A549 (cell line): Measurements from ENCODE around the gene DLX1. TPM values are rescaled to one million over a fixed set of nuclear protein-coding genes. Genes with fewer than 3 reads are reported as not detected.

ENCODE experiments used
- ATAC-seq, 2 experiments: fragments of 200-7000 bp in 1 of 2; fragments of >200 bp in 1 of 2; cut with Nextera tagmentation in 1 of 2; cut with Tn5 transposase in 1 of 2; 3 replicates each; pipeline versions ENCODE4 v1.8.0 to v1.9.1; 2018 to 2020; ENCODE audit warnings: mild to moderate bottlenecking in 1 of 2, moderate library complexity in 1 of 2
- CTCF ChIA-PET: fragments of 300-600 bp; sonication (Branson Sonifier 250); formaldehyde crosslinking; extraction: SDS; loops from one replicate; lab custom pipeline; 2021; ENCODE audit warnings: antibody characterized with exemption, inconsistent platforms; lab: Yijun Ruan, JAX
- POLR2A ChIA-PET: fragments of 350-600 bp; formaldehyde crosslinking; extraction: SDS; loops from one replicate; lab custom pipeline; 2021; ENCODE audit warnings: antibody characterized with exemption, inconsistent platforms; lab: Yijun Ruan, JAX
- DNase-seq, 2 experiments: peaks; one replicate each; pipeline versions ENCODE4 v3.0.0 to v3.0.0-alpha.2; 2011 to 2016; ENCODE audit warnings: low read depth in 1 of 2, low spot score in 1 of 2
- FAIRE-seq: peaks from 2 replicates; lab custom pipeline; 2011; peaks lifted over from hg19 to GRCh38; lab: Jason Lieb, UNC
- H3K27ac ChIP-seq, 2 experiments: fragments of >200 bp; sonication (Bioruptor Twin); formaldehyde crosslinking; 3 replicates each; pipeline ENCODE4 v1.5.1; 2016 to 2017
- H3K4me1 ChIP-seq: fragments of >200 bp; sonication (Bioruptor Twin); formaldehyde crosslinking; 3 replicates; pipeline ENCODE4 v1.6.1; 2016
- H3K4me2 ChIP-seq: fragments of >200 bp; sonication (Bioruptor Twin); formaldehyde crosslinking; 3 replicates; pipeline ENCODE4 v1.6.1; 2016
- H3K4me3 ChIP-seq: fragments of >200 bp; sonication (Bioruptor Twin); formaldehyde crosslinking; 3 replicates; pipeline ENCODE4 v1.5.1; 2016
- H3K9me3 ChIP-seq: fragments of >200 bp; sonication (Bioruptor Twin); formaldehyde crosslinking; 3 replicates; pipeline ENCODE4 v1.6.1; 2016
- BCL3 ChIP-seq: fragments of >200 bp; sonication (Bioruptor Twin); formaldehyde crosslinking; IDR thresholded peaks from 3 replicates; pipeline ENCODE4 v1.6.1; 2016
- CEBPB ChIP-seq, 2 experiments: fragments of >200 bp in 1 of 2; sonication (Bioruptor Twin) in 1 of 2; formaldehyde crosslinking in 1 of 2; IDR thresholded peaks; 2 replicates each; pipeline ENCODE4 v1.6.1; 2012 to 2016
- CHD2 ChIP-seq: fragments of 150-350 bp; IDR thresholded peaks from 2 replicates; pipeline ENCODE4 v1.6.1; 2014; ENCODE audit warnings: low read length; ENCODE audit not compliant: partially characterized antibody
- EHMT2 ChIP-seq: fragments of 200-600 bp; sonication (generic); IDR thresholded peaks from 2 replicates; pipeline ENCODE4 v1.6.1; 2016; ENCODE audit warnings: antibody characterized with exemption, low read depth, mild to moderate bottlenecking, moderate library complexity
- EP300 ChIP-seq, 2 experiments: fragments of >200 bp; sonication (Bioruptor Twin); formaldehyde crosslinking; IDR thresholded peaks; 2 replicates in 1 of 2; 3 replicates in 1 of 2; pipeline ENCODE4 v1.6.1; 2016 to 2017
- HEYL ChIP-seq: fragments of 250-450 bp; sonication (Bioruptor Pico); IDR thresholded peaks from 2 replicates; pipeline ENCODE4 v1.8.0; 2021; ENCODE audit warnings: mild to moderate bottlenecking, moderate library complexity
- HMGXB4 ChIP-seq: fragments of 250-450 bp; sonication (Bioruptor Pico); IDR thresholded peaks from 2 replicates; pipeline ENCODE4 v1.5.0; 2021; ENCODE audit warnings: mild to moderate bottlenecking, moderate library complexity, borderline replicate concordance
- HOXB5 ChIP-seq: fragments of 250-450 bp; sonication (Bioruptor Pico); IDR thresholded peaks from 2 replicates; pipeline ENCODE4 v1.5.0; 2020; ENCODE audit warnings: mild to moderate bottlenecking, moderate library complexity
- KDM5A ChIP-seq: fragments of 200-600 bp; sonication (generic); IDR thresholded peaks from 2 replicates; pipeline ENCODE4 v1.6.1; 2016; ENCODE audit warnings: antibody characterized with exemption, mild to moderate bottlenecking
- MAFK ChIP-seq: fragments of 450-650 bp; IDR thresholded peaks from 2 replicates; pipeline ENCODE4 v1.6.1; 2014; ENCODE audit not compliant: partially characterized antibody
- NFE2L2 ChIP-seq: fragments of 150-350 bp; conservative IDR thresholded peaks from 2 replicates; pipeline ENCODE4 v1.6.1; 2014; ENCODE audit warnings: low read length
- NR3C1 ChIP-seq: fragments of >200 bp; sonication (Bioruptor Twin); formaldehyde crosslinking; IDR thresholded peaks from 3 replicates; pipeline ENCODE4 v1.6.1; 2017
- PHF8 ChIP-seq: fragments of 200-600 bp; sonication (generic); IDR thresholded peaks from 2 replicates; pipeline ENCODE4 v1.6.1; 2016; ENCODE audit warnings: low read depth, mild to moderate bottlenecking, antibody characterized with exemption, moderate library complexity, borderline replicate concordance
- POLR2A ChIP-seq: IDR thresholded peaks from 2 replicates; pipeline ENCODE4 v1.6.1; 2012; ENCODE audit warnings: mild to moderate bottlenecking, low read length
- POLR2AphosphoS2 ChIP-seq: conservative IDR thresholded peaks from 2 replicates; pipeline ENCODE4 v1.6.1; 2012; ENCODE audit warnings: low read length, improper control_type of control experiment, inconsistent platforms
- RAD21 ChIP-seq, 2 experiments: fragments of >200 bp in 1 of 2; sonication (Bioruptor Twin) in 1 of 2; formaldehyde crosslinking in 1 of 2; IDR thresholded peaks in 1 of 2; conservative IDR thresholded peaks in 1 of 2; 2 replicates in 1 of 2; 3 replicates in 1 of 2; pipeline ENCODE4 v1.6.1; 2012 to 2018; ENCODE audit warnings: inconsistent platforms in 1 of 2
- SMC3 ChIP-seq: fragments of >200 bp; sonication (Bioruptor Twin); formaldehyde crosslinking; IDR thresholded peaks from 3 replicates; pipeline ENCODE4 v1.6.1; 2018; ENCODE audit warnings: inconsistent platforms
- SREBF2 ChIP-seq: fragments of 450-650 bp; IDR thresholded peaks from 2 replicates; pipeline ENCODE4 v1.6.1; 2014; ENCODE audit warnings: mild to moderate bottlenecking, moderate library complexity
- TFCP2L1 ChIP-seq: fragments of 250-450 bp; sonication (Bioruptor Pico); IDR thresholded peaks from 2 replicates; pipeline ENCODE4 v1.5.0; 2021; ENCODE audit warnings: mild to moderate bottlenecking
- TP53 ChIP-seq: fragments of 250-450 bp; sonication (Bioruptor Pico); IDR thresholded peaks from 2 replicates; pipeline ENCODE4 v1.5.0; 2021; ENCODE audit warnings: mild to moderate bottlenecking, moderate library complexity
- ZFP36 ChIP-seq: fragments of 450-650 bp; IDR thresholded peaks from 2 replicates; pipeline ENCODE4 v1.6.1; 2014; ENCODE audit warnings: borderline replicate concordance; ENCODE audit not compliant: partially characterized antibody
- WGBS: methylation state at CpG from one replicate; pipeline ENCODE4 v1.1.6; 2017; ENCODE audit errors: missing lambda C conversion rate; 5-methylcytosine and 5-hydroxymethylcytosine counted together
- polyA plus RNA-seq, 4 experiments: library from polyadenylated mRNA; depleted of rRNA in 3 of 4; stranded (reverse); fragments of >200 nt; fragmentation: RNase III in 1 of 4; extraction: RNeasy Plus Mini Kit Qiagen cat#74134 plus additional on column Dnase treatment in 1 of 4; gene quantifications; 2 replicates in 3 of 4; 3 replicates in 1 of 4; pipeline ENCODE4 v1.2.3, GENCODE V29; 2011 to 2017
- TF ChIP-seq, protein P1 (sequence below): fragments of 250-450 bp; sonication (Bioruptor Pico); IDR thresholded peaks from 2 replicates; pipeline ENCODE4 v1.5.0; 2020; ENCODE audit warnings: low read depth, mild to moderate bottlenecking, moderate library complexity

DLX1 gene
- polyA plus RNA-seq, 2 of the 4 experiments (the other 2 are of a cell fraction) = 1.1 to 2.5 TPM

- no peak for ATAC-seq
- no peaks in the 10 kb centered on the region; the same call in 2 of the 3 replicates for H3K9me3 ChIP-seq
- no peak for DNase-seq
- no peak overlapping the region for H3K4me3 ChIP-seq
- no peak overlapping the region for H3K4me2 ChIP-seq
- FAIRE-seq = no peak
- POLR2A ChIA-PET = no interaction called here
- CTCF ChIA-PET = interaction anchor here (1.8 to 3.6 kb wide), 3 partner anchors 19 to 334 kb away, joined by 7 to 12 read pairs (median 8); no protein-coding TSS in a partner anchor
- TF ChIP-seq KDM5A (no peak), TP53 (CRISPR knock-in tag) (no peak), SREBF2 (no peak), ZFP36 (no peak), HMGXB4 (CRISPR knock-in tag) (no peak), EP300 (IDR thresholded peaks at IDR 0.05) (no peak), NR3C1 (no peak), EHMT2 (no peak), BCL3 (no peak), HOXB5 (no peak), NFE2L2 (no peak)
- TF ChIP-seq, protein P1, sequence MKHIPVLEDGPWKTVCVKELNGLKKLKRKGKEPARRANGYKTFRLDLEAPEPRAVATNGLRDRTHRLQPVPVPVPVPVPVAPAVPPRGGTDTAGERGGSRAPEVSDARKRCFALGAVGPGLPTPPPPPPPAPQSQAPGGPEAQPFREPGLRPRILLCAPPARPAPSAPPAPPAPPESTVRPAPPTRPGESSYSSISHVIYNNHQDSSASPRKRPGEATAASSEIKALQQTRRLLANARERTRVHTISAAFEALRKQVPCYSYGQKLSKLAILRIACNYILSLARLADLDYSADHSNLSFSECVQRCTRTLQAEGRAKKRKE = no peak
- TF ChIP-seq, all 56 proteins: peak for 0
- no peaks in the 10 kb centered on the region for H3K4me1 ChIP-seq
- H3K27ac ChIP-seq = no peak overlapping the region
These were observed 43.2 kb downstream of the DLX1 start for GRCh38 chr2:172128484-172128883.

GRCh38 chr2:172129404-172129803, 44.1 kb downstream of the DLX1 start:
- DNase-seq (no peak), FAIRE-seq (no peak), ATAC-seq (no peak)
- ChIA-PET CTCF (interaction anchor here (0.6 to 3.6 kb wide), 3 partner anchors 18 to 333 kb away, joined by 4 to 12 read pairs (median 8); no protein-coding TSS in a partner anchor), POLR2A (interaction anchor here (0.7 kb wide), 1 partner anchor 207 kb away, joined by 3 read pairs; the partner anchor contains the start of gene HAT1)
- no peak overlapping the region for H3K4me2 ChIP-seq
- no peak overlapping the region for H3K4me3 ChIP-seq
- H3K9me3 ChIP-seq = no peaks in the 10 kb centered on the region; the same call in 2 of the 3 replicates
- TF ChIP-seq EP300 (IDR thresholded peaks at IDR 0.05) = no peak
- no peaks in the 10 kb centered on the region for H3K4me1 ChIP-seq
- no peak overlapping the region for H3K27ac ChIP-seq

DNA sequence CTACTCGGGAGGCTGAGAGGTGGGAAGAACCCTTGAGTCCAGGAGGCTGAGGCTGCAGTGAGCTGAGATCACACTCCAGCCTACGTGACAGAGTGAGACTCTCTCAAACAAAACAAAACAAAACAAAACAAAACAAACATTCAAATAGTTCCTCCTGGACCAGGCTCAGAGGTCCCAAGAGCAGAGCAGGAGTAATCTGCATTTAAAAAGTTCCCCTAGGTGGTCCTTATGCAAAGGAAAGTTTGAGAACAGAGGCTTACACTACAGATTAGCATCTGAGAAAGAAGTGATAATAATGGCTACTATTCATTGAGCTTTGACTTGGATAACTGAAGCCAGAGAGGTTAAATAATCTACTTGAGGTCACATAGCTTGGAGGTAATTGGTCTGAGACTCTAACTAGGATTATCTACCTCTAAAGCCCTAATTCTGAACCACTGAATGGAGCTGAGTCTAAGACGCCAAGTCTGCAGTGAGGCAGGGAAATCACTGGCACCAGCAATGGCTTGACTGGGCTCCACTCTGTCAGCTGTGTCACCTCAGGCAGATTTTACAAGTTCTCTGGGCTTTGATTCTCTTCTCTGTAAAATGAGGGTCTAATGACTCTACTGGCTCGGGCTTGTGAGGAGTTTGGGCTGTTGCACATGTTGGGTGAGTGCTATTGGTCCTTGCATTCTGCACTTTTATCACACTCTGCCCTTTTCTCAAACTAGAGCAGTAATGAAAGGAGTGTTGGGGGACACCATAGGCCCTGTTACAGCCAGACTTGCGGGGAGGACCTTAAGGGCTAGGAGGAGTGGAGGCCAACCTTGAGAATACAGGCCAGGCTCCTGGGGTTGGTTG, 46.6 kb downstream of the DLX1 start:
- no peak for DNase-seq
- FAIRE-seq = no peak
- H3K27ac ChIP-seq = no peak overlapping the region
- ChIA-PET CTCF (interaction anchor here (1.1 to 3.6 kb wide), 2 partner anchors 25 to 330 kb away, joined by 4 to 12 read pairs; no protein-coding TSS in a partner anchor), POLR2A (no interaction called here)
- no peak; a peak in 1 of 6 replicates for ATAC-seq
- TF ChIP-seq BCL3 (no peak), PHF8 (no peak), HOXB5 (no peak), CEBPB (IDR thresholded peaks at IDR 0.05) (no peak), ZFP36 (no peak), POLR2AphosphoS2 (no peak), RAD21 (conservative IDR thresholded peaks at IDR 0.05 in 1 of 2, IDR thresholded peaks at IDR 0.05 in 1 of 2) (no peak), SMC3 (no peak), MAFK (no peak), HEYL (CRISPR knock-in tag) (no peak), POLR2A (no peak), TFCP2L1 (CRISPR knock-in tag) (no peak), CHD2 (no peak), SREBF2 (no peak)
- TF ChIP-seq, protein P1 = no peak
- H3K4me2 ChIP-seq = no peak overlapping the region
- H3K9me3 ChIP-seq = no peaks in the 10 kb centered on the region; the same call in 2 of the 3 replicates
- WGBS = 59% methylated on average over 5 of the region's 5 CpGs
- H3K4me1 ChIP-seq = no peaks in the 10 kb centered on the region
- H3K4me3 ChIP-seq = no peak overlapping the region
